GM12865 (cell line): ENCODE results near the gene RHOC.
"Not testable (repeated sequence)": the region's sequence is repeated elsewhere in the genome, so short reads cannot be mapped to it uniquely, and the experiment has no call there.

ENCODE experiments used
- DNase-seq: peaks from one replicate; pipeline ENCODE4 v3.0.0; 2010; ENCODE audit warnings: low read depth
- H3K4me3 ChIP-seq: 2 replicates; pipeline ENCODE4 v1.5.1; 2011; ENCODE audit warnings: mild to moderate bottlenecking, low read depth, low read length, control low read depth
- CTCF ChIP-seq: IDR thresholded peaks from 2 replicates; pipeline ENCODE4 v1.5.1; 2011; ENCODE audit warnings: low read length, control low read depth, low read depth, inconsistent platforms; ENCODE audit not compliant: insufficient read depth; ENCODE audit errors: missing control alignments

RHOC gene

GRCh38 chr1:112735752-112736151 is 28.8 kb upstream of the RHOC start:
- no peak overlapping the region for H3K4me3 ChIP-seq
- TF ChIP-seq CTCF: no peak
- no peak for DNase-seq

- TF ChIP-seq CTCF: no peak
- no peak overlapping the region for H3K4me3 ChIP-seq
- no peak for DNase-seq
Observed at GRCh38 chr1:112731451-112731850, 24.5 kb upstream of the RHOC start.

GRCh38 chr1:112729909-112730308 is 23.0 kb upstream of the RHOC start:
- no peak for TF ChIP-seq CTCF
- no peak for DNase-seq

GRCh38 chr1:112729011-112729410 is 22.1 kb upstream of the RHOC start:
- not testable (repeated sequence) for DNase-seq, H3K4me3 ChIP-seq

More at GRCh38 chr1:112729909-112730308, 23.0 kb upstream of the RHOC start:
- no peak overlapping the region for H3K4me3 ChIP-seq

GRCh38 chr1:112728306-112728971 is 21.5 kb upstream of the RHOC start:
- H3K4me3 ChIP-seq, DNase-seq: not testable (repeated sequence)

GRCh38 chr1:112727716-112728115 is 20.8 kb upstream of the RHOC start:
- TF ChIP-seq CTCF: no peak
- no peak for DNase-seq

GRCh38 chr1:112724240-112724639 is 17.3 kb upstream of the RHOC start:
- not testable (repeated sequence) for DNase-seq, H3K4me3 ChIP-seq

More at GRCh38 chr1:112727716-112728115, 20.8 kb upstream of the RHOC start:
- H3K4me3 ChIP-seq: no peak overlapping the region

GRCh38 chr1:112723511-112723839 is 16.5 kb upstream of the RHOC start:
- no peak for DNase-seq
- H3K4me3 ChIP-seq: no peak overlapping the region
- TF ChIP-seq CTCF: no peak
